Measurements from ENCODE around the gene RIPPLY3.

DNA sequence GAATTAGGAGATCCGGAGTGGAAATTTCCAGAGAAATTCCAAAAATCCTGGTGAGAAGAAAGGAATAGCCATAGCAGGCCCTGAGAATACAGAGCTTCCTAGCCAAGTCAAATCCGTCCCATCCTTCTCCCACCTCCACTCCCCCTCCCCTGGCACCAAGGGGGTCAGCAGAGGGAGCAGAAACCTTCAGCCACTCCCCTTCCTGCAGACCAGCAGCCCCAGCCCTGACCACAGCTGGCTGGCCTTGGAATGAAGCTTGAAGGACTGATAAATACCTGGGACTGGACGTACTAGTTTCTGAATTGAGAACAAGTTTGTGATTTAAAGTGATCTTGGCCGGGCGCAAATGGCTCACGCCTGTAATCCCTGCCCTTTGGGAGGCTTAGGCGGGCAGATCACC, 13.8 kb upstream of the RIPPLY3 start:
- TF ChIP-seq, protein P1, sequence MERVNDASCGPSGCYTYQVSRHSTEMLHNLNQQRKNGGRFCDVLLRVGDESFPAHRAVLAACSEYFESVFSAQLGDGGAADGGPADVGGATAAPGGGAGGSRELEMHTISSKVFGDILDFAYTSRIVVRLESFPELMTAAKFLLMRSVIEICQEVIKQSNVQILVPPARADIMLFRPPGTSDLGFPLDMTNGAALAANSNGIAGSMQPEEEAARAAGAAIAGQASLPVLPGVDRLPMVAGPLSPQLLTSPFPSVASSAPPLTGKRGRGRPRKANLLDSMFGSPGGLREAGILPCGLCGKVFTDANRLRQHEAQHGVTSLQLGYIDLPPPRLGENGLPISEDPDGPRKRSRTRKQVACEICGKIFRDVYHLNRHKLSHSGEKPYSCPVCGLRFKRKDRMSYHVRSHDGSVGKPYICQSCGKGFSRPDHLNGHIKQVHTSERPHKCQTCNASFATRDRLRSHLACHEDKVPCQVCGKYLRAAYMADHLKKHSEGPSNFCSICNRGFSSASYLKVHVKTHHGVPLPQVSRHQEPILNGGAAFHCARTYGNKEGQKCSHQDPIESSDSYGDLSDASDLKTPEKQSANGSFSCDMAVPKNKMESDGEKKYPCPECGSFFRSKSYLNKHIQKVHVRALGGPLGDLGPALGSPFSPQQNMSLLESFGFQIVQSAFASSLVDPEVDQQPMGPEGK (CRISPR knock-in tag; IDR thresholded peaks at IDR 0.05; ENCODE audit: borderline replicate concordance): no peak
- no peak for TF ChIP-seq ARNTL (CRISPR knock-in tag; IDR thresholded peaks at IDR 0.05; ENCODE audit: borderline replicate concordance, low read depth)

All from SK-N-SH treated with all-trans-retinoic acid at 6 μM for 48 hours (cell line).